CD4-positive, alpha-beta T cell treated with Interleukin-15 for 4 hours (primary cell): ENCODE data around the gene LAMB4.

Experiments used
- DNase-seq: peaks from one replicate; pipeline ENCODE4 v3.0.0-alpha.2; 2020; ENCODE audit warnings: low spot score

LAMB4 gene, protein sequence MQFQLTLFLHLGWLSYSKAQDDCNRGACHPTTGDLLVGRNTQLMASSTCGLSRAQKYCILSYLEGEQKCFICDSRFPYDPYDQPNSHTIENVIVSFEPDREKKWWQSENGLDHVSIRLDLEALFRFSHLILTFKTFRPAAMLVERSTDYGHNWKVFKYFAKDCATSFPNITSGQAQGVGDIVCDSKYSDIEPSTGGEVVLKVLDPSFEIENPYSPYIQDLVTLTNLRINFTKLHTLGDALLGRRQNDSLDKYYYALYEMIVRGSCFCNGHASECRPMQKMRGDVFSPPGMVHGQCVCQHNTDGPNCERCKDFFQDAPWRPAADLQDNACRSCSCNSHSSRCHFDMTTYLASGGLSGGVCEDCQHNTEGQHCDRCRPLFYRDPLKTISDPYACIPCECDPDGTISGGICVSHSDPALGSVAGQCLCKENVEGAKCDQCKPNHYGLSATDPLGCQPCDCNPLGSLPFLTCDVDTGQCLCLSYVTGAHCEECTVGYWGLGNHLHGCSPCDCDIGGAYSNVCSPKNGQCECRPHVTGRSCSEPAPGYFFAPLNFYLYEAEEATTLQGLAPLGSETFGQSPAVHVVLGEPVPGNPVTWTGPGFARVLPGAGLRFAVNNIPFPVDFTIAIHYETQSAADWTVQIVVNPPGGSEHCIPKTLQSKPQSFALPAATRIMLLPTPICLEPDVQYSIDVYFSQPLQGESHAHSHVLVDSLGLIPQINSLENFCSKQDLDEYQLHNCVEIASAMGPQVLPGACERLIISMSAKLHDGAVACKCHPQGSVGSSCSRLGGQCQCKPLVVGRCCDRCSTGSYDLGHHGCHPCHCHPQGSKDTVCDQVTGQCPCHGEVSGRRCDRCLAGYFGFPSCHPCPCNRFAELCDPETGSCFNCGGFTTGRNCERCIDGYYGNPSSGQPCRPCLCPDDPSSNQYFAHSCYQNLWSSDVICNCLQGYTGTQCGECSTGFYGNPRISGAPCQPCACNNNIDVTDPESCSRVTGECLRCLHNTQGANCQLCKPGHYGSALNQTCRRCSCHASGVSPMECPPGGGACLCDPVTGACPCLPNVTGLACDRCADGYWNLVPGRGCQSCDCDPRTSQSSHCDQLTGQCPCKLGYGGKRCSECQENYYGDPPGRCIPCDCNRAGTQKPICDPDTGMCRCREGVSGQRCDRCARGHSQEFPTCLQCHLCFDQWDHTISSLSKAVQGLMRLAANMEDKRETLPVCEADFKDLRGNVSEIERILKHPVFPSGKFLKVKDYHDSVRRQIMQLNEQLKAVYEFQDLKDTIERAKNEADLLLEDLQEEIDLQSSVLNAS (N-terminal part only)

DNA sequence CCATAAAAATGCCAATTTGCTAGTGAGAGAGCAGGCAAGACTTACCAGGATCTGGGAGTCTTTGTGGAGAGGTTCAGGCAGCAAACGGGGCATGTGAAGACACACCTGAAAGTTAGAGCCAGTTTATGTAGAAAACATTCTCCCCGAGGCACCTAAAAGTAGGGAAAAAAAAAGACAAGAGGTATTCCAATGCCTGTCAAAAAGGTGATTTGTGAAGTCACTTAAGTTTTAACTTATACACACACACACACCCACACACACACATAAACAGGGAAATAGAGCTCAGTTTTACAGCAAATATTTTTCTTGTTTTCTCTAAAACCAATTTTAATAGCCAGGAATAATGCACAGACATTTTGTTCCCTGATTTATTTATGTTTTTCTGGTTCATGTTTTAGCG lies at the start of gene LAMB4:
LAMB4 (minus strand) TSS at position 101 of the 400 bp plus-strand sequence. CDS start 7,197 bp downstream, outside the sequence.
- no peak for DNase-seq

DNA sequence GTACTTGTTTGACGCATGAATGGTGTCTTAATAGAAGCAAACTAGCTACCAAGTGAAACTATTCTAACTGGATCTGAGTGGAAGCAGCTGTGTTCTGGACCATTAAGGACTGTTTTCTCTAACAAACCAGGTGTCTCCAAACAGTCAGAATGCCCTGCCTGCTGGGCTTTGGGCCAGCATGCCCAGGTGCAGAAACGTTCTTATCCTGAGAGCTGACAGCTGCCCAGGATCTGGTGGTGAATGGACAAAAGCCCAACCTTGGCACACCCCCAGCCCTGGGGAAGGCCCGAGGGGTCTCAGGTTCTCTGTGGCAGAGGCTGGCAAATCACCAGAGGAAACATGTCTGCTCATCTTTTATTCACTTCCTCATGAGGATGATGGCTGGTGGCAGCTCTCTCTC lies 48.2 kb upstream of the LAMB4 start:
- no peak for DNase-seq

DNA sequence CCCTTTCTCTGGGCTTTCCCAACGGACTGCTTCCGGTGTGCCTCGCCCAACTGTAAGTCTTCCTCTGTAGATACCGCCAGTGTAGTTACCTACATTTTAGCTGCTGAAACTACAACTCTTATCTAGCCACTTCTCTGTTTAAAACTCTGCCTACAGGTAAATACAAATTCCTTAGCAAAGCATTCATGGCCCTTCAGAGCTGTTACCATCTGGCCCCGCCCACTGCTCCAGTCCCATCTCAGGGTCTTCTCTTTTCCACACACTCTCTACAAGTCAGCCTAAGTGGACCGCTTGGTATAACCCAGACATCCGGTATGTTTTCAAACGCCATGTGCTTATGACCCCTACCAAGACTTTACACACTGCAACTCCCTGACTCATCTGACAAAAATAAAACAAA lies 41.0 kb upstream of the LAMB4 start:
- no peak for DNase-seq

DNA sequence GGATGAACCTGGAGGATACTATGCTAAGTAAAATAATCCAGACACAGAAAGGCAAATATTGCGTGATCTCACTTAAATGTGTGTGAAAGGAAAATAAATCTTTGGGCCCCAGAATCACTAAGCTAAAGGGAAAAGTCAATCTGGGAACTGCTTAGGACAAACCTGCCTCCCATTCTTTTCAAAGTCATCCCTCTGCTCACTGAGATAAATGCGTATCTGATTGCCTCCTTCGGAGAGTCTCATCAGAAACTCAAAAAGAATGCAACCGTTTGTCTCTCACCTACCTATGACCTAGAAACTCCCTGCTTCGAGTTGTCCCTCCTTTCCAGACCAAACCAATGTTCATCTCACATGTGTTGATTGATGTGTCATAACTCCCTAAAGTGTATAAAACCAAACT lies 40.1 kb upstream of the LAMB4 start:
- no peak for DNase-seq

DNA sequence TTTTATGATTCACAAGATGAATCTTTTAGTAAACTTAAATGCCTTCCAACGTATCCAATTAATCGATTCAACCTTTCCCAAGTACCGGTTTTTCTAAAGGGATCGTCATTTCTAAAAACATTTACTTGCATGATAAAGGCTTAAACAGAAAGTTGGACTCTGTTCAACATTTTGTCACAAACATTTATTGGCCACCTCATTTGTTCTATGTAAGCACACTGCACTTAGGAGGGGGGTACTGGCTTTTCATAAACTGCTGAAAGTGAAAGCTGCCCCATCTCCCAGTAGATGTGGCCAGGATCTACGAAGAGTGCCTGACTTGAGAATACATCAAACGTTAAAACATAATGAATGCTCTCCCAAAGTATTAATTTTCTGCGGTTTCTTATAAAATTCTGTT lies 37.3 kb upstream of the LAMB4 start:
- DNase-seq = no peak

DNA sequence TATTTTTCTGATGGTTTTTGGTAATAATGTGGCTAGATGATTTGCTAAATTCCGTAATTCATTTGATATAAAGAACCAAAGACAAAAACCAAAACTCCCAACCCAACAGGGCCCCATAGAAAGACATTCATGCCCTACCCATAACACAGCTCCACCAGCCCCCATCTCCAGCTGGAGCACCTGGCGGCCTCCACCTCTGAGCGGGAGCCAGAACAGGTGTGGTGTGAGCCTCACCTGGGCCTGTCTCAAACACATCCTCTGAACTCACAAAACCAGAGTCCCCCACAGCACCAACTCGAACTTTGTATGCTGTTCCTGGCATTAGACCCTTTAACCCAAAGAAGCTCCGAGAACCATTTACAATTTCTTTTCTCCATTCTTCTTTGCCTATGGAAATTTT lies 36.5 kb upstream of the LAMB4 start:
- DNase-seq = no peak

DNA sequence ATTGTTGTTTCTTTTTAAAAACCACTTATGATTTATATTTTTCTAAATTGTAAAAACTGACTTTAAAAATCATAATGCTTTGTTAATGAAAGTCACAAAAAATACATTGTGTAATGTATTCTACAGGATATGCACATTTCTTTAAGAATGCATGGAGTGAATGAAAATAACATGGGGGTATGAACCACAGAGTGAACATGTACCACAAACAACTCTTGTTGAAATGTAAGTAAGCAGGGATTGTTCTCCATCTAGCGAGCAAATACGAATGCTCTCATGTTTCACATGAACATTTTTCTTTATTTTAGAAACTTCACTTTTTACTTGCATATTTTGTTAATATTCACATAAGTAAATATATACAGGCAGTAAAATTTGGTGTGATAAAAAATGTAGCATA lies 35.6 kb upstream of the LAMB4 start:
- no peak for DNase-seq

DNA sequence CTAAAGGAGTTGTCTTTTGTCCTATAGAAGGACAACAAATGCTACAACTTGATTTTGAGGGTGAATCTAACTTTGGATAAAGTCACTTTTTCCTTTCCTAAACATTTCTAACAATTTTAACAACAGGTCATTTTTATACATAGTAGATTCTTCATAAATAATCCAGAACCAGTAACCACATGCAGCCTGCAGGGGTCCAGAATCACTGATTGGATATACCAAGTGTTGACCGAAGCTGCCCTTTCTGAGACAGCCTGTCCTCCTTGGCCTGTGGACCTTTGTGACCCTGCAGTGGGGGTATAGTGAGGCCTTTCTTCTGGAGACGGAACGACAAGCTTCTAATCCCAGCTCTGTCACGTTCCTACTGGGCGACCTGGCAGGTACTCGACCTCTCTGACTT lies 34.8 kb upstream of the LAMB4 start:
- DNase-seq = no peak

DNA sequence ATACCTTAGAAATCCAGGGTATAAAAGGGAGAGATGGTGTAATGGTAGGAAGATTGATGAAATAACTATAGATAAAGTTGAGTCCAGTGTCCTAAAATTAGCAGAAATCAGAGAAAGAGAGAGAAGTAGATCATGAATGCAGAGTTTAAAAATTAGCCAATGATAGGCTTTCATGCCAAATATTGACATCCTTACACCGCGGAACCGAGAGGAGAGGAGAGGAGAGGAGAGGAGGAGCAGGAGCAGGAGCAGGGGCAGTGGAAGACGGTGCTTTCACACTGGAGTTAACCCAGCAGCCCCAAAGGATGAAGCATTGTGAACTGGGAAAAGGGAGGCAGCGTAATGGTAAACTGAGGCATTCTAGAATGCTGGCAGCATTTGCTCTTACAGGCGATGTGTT lies 34.2 kb upstream of the LAMB4 start:
- DNase-seq = no peak

DNA sequence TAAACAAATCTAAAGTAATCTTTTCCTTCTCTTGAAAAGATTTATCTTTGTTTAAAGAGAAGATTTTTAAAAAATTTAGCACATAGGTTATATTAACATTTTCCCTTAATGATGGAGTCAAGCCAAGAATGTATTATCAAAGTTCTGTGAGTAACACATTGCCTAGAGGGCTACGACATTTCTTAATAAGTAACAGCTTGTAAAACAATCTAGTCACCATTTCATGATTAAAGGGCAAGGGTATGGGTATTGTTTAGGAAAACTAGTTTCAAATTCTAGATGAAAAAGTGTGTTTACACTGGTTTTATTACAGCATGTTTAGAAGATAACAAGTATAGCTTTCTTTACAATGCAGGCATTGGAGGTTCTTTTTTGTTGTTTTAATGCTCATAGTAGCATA lies 28.6 kb upstream of the LAMB4 start:
- no peak for DNase-seq

DNA sequence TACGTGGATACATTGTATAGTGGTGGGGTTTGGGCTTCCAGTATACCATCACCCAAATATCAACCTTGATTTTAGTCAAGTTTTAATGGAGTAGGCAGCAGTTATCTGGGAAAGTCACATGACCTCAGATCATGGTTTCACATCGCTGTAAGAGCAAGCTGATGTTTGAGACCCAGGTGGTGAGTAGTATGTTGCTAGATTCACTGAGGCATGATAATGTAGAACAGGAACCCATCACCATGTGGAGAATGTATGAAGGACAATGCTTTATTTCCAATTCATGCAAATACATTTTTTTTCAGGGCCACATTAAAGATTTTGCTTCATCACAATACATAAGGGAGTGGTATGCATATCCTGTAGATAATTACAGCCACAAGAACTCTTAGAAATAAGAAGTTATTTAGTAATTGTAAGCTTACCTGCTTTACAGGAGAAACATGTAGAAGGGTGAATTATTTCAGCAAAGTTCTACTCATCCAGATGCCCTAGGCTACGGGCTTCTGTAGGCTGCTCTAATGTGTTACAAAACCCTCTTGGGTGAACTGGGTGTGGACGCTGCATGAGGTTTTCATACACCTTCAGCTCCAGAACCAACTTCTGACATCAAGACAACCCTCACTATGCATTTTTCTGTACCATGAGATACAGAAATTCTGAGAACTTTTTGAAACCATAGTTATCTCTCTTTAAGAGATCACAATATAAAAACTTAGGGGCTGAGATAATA lies 27.6 kb upstream of the LAMB4 start:
- no peak for DNase-seq

DNA sequence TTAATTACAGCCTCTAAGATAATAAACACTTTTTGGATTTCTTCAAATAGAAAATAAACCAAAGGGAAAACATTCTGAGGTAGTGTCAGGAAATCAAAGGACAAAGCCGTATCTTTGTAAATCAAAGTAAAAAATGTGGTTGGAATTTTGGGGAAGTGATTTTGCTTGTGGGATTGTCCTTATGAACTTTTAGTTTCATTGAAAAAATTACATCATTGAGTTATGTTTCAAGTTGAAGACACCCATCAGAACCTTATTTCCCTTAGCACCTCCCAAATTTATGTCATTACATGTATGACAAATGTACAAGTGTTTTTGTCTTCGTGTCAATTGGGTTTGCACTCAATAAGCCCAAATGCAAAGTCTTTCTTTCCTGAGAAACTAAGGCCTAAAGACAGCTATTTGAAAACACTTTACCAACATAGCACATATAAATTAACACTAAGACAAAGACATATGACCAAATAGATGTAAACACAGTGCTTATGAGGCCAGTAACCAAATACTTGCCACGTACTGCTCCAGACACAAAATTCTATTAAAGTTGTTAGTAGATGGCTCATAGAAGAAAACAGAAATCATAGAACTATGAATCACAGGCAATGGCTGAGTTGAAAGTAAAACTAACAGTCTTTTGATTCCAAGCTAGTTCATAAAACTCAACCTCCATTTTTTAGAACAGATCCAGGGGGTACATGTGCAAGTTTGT lies 26.9 kb upstream of the LAMB4 start:
- DNase-seq = no peak

DNA sequence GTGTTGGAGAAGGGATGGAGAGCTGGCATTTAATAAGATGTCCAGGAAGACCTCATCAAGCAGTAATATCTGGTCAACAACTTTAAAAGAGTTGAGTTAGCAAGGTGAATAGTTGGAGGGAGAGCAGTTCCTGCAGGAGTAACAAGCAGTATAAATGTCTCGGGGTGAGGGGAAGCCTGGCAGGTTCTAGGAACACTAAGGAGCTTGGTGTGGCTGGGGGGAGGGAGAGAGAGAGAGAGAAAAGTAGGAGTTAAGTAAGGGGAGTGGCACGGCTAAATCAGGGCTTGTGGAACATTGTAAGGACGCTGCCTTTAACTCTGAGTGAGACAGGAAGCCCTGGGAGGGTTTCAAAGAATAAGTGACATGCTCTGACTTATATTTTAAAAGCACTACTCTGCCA lies 22.0 kb upstream of the LAMB4 start:
- DNase-seq = no peak

DNA sequence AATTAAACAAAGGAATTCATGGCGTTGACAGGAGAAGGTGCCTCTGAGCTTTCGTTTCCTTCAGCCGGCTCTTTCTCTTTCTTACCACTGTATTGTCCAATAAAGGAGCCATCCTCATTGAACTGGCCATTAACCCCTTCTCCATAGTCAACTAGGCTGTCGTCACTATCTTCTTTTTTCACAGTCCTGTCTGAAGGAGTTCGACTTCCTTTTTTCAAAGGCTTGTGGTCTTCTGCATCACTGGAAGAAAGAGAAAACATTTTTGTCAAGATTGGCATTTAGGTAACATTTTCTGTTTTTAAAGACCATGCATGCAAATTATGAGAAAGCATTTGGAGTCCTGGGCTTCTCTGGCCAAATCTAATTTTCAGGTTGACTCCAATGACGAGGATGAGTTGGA lies 19.7 kb upstream of the LAMB4 start:
- no peak for DNase-seq

DNA sequence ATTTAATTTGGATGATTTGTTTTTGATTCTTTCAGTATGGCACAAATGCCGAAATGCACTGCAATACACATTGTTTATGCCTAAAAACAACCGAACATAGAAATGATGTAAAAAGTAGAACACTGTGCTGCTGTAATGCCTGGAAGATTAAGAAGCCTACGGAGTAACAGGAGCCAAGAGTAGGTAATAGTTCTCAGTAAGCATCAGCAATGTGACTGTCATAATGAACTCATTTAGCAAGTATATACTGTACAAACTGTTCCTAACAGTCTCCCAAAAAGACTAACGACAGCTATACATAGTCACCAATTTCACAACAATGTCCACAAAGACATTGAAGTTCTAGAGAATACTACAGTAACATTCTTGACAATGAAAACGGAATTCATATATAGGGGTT lies 19.0 kb upstream of the LAMB4 start:
- no peak for DNase-seq

DNA sequence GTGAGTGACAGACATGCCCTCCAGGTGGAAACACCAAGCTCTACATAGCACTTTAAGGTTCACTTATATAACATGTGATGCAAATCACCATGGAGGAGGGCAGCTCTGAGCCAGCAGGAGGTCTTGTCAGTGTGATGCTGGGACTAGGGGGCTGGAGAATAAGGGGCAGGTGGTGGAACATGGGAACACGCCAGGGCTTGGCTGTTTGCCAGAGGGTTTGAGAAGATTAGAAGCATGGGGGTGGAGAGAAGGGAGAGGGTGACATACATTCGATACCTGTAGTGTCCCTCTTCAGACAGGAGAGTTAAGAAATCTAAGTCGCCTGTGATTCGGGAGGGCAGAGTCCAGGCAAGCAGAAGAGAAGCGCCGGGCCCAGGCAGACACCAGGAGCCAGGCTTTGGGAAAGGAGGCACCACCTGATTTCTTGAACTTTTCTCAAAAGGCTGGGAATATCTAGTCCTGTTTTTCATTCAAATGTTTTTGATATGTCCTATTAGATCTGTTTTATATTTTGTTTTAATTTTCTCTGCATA lies 16.9 kb upstream of the LAMB4 start:
- DNase-seq = no peak

DNA sequence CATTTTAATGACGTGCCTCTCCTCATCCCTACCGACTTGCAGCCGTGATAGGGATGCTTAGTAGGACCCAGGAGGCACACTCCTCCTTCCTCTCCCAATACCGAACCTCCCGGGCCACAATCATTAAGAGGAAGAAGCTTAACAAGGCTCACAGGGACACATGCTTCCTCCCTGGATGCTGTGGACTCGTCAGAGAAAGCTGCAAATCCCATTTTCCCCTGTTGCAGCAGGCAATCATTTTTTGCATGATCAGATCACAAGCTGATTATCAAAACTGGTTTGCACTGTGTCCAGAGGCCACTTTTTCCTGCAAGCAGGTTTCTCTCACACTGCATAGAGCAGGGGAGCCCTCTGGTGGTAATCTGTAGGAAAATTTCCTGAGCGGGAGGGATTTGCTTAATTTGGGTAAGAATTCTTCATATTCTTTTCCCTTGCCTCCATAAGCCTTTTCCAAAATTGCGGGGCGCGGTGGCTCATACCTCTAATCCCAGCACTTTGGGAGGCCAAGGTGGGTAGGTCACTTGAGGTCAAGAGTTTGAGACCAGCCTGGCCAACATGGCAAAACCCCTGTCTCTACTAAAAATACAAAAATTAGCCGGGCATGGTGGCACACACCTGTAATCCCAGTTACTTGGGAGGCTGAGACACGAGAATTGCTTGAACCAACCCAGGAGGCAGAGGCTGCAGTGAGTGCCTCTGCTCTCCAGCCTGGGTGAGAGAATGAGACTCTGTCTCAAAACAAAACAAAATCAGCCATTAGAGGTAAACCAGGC lies 16.1 kb upstream of the LAMB4 start:
- DNase-seq = peak; percentile 29

DNA sequence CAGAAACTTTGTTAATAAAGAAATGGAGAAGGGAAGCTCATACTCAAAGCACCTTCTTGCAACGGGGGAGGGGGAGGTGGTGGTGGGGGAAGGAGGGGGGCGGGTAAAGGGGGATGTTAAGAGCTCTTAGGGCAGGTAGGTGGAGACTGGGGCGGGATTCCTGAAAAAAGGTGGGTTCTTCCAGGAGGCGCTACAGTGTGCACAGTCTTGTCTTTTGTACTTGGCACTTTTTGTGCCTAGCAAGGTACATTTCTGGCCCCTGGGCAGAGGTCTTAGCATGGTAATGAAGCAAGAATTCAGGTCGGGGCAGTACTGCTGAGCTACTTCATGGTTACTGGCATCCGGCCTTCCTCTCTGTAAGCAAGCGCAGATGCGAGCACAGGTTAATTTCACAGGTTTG lies 15.2 kb upstream of the LAMB4 start:
- DNase-seq = no peak

DNA sequence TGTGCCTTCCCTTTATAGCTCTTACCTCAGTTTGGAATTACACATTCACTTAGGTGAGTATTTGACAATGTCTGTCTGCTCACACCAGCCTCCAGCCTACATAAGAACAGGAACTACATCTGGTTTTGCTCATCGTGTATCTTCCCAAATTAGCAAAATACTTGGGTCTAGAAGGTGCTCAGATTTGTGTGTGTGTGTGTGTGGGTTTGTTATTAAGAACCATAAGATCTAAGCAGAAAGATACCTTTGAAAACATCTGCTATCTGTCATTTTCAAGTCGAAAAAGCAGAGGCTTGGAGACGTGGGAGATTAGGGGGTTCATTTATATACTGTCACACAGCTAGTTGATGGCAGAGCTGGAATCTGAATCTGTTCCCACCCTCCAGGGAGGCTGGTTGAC lies 14.8 kb upstream of the LAMB4 start:
- no peak for DNase-seq
